Mononuclear cell (primary cell): ENCODE data around the gene NCBP2L. TPM values are rescaled to one million over a fixed set of nuclear protein-coding genes. Genes with fewer than 3 reads are reported as not detected.

Experiments
- H3K27me3 ChIP-seq: 2 replicates; pipeline ENCODE4 v1.6.0; 2011; ENCODE audit warnings: low read length, control low read depth; ENCODE audit not compliant: insufficient read depth
- H3K4me1 ChIP-seq: 2 replicates; pipeline ENCODE4 v1.5.1; 2011; ENCODE audit warnings: mild to moderate bottlenecking, low read length, control low read depth; ENCODE audit not compliant: insufficient read depth
- H3K4me3 ChIP-seq: 2 replicates; pipeline ENCODE4 v1.5.1; 2011; ENCODE audit warnings: mild to moderate bottlenecking, low read length, moderate library complexity
- H3K9me3 ChIP-seq: 2 replicates; pipeline ENCODE4 v1.5.1; 2011; ENCODE audit warnings: low read depth, mild to moderate bottlenecking, control low read depth, low read length
- total RNA-seq: library from RNA; depleted of rRNA; stranded (reverse); fragments of >200 nt; gene quantifications from one replicate; pipeline ENCODE4 v1.2.3, GENCODE V29; 2012

The NCBP2L gene
- total RNA-seq, 1 donor: 0.21 TPM

DNA sequence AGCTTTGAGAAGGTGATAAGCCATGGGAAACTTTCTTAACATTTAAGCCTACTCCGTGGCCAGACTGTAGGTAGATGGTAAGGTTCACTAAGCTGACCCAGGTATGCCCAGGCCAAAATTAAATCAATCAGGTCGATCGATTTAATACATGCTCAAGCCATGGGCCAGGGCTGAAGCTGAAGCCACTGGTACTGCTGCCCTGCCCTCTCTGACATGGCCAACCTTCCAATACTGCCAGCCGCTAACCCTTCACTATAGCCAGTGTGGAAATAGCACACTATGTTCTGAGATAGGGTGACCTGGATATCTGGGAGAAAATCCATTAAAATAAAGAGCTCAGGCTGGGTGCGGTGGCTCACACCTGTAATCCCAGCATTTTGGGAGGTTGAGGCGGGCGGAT is 33.5 kb upstream of the NCBP2L start:
- Histone ChIP-seq H3K4me3 (no peak overlapping the region), H3K9me3 (no peaks in the 10 kb centered on the region), H3K27me3 (no peaks in the 10 kb centered on the region), H3K4me1 (peaks cover 22% of the 10 kb centered on the region)

DNA sequence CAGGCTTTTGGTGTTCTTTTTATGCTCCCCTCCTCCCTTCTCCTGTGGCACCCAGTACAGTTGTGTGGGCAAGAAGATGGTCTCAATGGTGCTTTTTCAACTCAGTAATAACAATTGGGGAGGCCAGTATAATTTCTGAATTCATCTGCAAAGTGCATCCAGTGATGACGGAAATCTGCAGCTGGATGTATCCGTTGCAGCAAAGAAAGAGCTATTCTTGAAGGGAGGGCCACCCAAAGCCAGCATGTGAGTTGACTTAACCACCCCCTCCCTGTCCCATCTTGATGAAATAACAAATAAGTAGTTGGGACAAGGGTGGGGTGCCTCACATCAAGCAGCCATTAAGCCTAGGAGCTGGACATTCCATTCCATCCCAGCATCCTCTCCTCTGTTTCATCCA is 32.7 kb upstream of the NCBP2L start:
- Histone ChIP-seq H3K27me3 (no peaks in the 10 kb centered on the region), H3K4me3 (no peak overlapping the region), H3K9me3 (no peaks in the 10 kb centered on the region), H3K4me1 (peaks cover 22% of the 10 kb centered on the region)

DNA sequence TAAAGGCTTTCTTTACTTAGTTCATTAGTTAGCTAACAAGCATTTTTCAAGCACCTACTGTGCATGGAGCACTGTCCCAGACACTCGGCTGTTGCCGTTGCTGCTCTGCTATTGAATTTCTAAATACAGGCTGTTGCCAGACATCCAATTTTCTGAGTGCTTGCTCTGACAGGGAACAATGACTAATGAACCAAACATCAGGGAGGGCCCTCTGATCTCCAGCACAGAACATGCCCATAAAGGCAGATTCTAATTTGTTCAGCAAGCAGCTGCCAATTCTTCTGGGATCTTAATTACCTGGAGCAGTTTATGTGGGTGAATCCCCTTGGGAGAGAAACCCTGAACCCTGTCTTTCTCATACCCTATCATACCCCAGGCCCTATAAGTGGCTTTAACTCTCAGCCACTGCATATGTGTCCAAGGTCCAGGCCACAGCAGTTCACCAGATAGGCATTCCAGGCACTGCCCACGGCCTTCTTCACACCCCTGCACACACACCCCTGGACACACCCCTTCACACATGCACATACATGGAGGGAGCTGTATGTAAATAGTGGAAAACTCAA is 29.9 kb upstream of the NCBP2L start:
- no peaks in the 10 kb centered on the region for H3K27me3 ChIP-seq
- H3K4me1 ChIP-seq: peaks cover 5% of the 10 kb centered on the region
- no peak overlapping the region for H3K4me3 ChIP-seq
- H3K9me3 ChIP-seq: no peaks in the 10 kb centered on the region

DNA sequence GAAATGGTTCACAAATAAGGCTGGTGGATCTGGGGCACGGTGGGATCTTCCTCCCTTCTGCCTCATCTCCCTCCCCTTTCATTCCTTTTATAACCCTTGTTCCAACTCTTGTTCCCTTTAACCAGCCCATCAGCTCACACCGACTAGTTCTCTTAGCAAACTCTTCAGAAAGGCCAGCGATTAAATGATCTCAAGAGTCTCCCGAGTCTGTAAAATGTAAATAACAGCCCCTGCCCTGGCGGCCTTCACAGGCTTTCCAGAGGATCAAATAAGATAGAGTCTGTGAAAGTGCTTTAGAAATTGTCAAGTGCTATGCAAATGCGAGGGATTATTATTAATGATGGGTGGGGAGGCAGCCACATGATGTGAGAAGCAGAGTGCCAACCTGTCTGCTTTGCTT is 29.0 kb upstream of the NCBP2L start:
- peaks cover 6% of the 10 kb centered on the region for H3K4me1 ChIP-seq
- H3K27me3 ChIP-seq: no peaks in the 10 kb centered on the region
- H3K9me3 ChIP-seq: no peaks in the 10 kb centered on the region
- H3K4me3 ChIP-seq: no peak overlapping the region

DNA sequence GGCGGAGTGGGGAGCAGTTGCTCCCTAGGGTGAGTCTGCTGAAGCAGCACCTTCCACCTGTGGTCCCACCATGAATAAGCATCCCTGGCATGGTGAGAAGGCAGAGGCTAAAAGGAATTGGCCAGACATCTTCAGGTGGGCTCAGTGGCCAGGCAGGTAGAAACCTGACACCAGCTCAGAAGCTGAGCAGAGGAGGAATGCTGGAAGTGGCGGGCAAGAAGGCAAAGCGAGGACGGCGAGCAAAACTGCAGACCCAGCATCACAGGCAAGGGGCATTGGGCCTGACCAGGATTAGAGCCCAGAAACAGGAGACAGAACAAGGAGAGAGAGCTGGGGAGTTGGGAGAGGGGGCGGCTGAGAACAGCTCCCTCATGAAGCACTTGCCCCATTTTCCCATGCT is 27.3 kb upstream of the NCBP2L start:
- H3K4me3 ChIP-seq: no peak overlapping the region
- no peaks in the 10 kb centered on the region for H3K9me3 ChIP-seq
- H3K27me3 ChIP-seq: no peaks in the 10 kb centered on the region
- peaks cover 8% of the 10 kb centered on the region for H3K4me1 ChIP-seq

DNA sequence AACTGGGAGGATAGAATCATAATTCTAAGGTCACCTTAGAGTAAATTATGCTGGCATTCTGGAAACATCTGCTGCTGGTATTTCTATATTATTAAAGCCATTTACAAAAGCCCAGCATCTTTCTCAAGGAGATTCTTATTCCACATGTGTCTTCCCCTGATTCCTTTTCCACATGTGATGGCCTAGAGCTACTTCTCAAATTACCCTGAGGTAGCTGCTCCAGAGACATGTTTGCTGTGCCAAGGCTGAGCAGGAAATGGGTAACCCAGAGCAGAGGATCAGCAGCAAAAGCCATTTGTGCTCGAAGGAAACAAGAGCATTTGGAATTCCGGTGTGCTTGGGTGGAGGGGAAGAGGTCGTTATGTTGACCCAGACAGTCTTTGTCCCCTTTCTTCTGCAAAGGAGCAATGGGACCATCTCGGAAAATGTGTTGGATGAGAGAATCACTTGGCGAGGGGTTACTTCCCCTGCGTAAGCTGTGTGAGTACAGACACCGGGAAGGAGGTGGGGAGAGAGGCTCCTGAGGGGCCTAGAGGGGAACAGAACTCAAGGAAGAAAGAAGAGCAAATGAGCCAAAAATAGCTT is 26.6 kb upstream of the NCBP2L start:
- no peaks in the 10 kb centered on the region for H3K27me3 ChIP-seq
- no peak overlapping the region for H3K4me3 ChIP-seq
- no peaks in the 10 kb centered on the region for H3K9me3 ChIP-seq
- peaks cover 8% of the 10 kb centered on the region for H3K4me1 ChIP-seq

DNA sequence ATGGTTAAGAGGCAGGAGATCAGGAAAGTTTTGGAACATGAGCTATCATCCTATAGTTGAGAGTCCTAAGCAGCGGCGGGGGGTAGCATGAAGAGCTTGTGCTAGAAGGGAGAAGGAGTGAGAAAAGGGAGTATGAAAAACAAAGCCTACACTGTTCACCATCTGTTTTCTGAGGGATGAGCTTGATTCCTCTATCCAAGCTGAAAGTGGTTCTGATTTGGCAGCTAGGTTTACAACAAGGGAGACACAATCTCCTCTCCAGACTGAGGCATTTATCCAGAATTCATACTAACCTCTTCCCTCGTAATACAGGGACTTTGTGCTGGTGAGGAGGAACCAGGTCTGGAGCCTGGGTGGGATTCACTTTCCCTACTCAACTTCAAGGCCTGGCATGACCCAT is 25.5 kb upstream of the NCBP2L start:
- no peaks in the 10 kb centered on the region for H3K27me3 ChIP-seq
- H3K4me1 ChIP-seq: peaks cover 8% of the 10 kb centered on the region
- H3K9me3 ChIP-seq: no peaks in the 10 kb centered on the region
- H3K4me3 ChIP-seq: no peak overlapping the region

DNA sequence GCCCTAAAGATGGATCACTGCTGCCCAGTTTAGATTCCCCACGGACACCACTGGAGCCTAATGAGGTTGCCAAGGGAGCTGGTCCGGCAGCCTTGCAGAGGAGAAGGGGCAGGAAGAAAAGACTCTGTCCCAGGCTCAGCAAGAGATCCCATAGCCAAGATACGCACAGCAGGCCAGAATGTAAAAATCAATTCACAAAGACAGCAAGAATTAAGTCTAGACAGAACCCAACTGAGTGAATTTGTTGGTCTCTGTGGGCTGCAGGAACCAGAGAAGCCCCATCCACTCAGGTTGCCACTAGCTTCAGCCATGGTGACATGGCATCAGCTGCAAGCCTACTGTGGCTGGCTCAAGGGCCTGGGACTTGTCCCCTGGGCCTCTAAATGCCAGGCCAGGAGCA is 24.8 kb upstream of the NCBP2L start:
- H3K27me3 ChIP-seq: no peaks in the 10 kb centered on the region
- H3K4me3 ChIP-seq: no peak overlapping the region
- peaks cover 8% of the 10 kb centered on the region for H3K4me1 ChIP-seq
- no peaks in the 10 kb centered on the region for H3K9me3 ChIP-seq

DNA sequence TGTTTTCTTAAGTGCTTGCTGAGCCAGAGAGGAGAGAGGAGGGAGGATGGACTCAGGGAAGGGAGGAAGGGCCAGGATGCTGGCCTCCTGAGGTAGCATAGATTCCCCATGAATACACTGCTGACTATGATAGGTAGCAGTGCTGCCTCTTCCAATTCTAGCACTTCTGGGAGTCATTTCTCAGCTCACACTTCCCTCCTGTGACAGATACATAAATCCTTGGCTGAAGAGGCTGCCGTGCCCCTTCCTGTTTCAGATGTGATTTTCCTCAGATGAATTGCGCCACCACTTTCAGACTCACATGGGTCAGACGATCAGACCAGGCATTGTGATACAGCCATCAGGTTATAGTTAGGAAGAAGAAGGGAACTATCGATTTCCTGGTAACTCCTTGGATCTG is 24.3 kb upstream of the NCBP2L start:
- no peak overlapping the region for H3K4me3 ChIP-seq
- H3K27me3 ChIP-seq: no peaks in the 10 kb centered on the region
- no peaks in the 10 kb centered on the region for H3K9me3 ChIP-seq
- H3K4me1 ChIP-seq: peaks cover 8% of the 10 kb centered on the region

DNA sequence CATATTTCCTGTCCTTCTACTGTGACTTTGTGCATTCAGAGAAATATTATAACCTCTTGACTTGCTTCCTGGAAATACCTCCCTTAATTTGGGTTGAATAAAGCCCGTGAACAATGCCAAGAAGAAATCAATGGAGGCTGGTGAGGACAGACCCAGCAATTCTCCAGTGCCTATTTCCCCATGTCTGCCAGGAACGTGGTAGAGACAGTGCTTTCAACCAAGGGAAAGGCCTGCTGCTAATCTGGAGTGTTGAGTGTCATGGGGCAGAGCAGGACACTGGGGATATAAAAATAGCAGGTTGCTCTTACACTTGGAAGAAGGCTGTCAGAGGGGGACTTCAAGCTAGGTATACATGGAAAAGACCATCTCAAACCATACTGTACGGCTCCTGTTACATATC is 21.8 kb upstream of the NCBP2L start:
- Histone ChIP-seq H3K4me3 (no peak overlapping the region), H3K27me3 (no peaks in the 10 kb centered on the region), H3K9me3 (no peaks in the 10 kb centered on the region), H3K4me1 (peaks cover 8% of the 10 kb centered on the region)

DNA sequence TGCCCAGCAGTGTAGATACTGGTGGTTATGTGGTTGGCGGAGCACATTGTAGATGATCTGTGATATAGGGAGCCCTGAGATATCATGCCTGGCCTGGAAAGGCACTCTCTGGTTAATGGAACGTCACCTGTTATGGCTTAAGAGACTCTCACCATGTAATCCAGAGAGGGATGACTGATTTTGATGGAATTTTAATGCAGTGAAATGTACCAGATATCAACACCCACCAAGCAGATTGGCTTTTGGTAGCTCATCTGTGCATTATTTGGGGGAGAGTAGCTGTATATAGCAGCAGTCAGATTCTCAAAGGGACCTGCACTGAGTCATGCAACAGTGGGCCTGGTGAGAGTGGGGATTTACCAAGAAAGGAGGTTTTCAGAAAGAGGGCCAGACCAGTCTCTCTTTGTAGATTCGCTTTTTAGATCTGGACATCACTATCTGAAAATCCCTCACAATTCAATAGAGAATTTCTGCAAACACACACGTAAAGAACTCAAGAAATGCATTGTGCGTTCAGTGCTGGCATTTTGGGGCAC is 19.2 kb upstream of the NCBP2L start:
- no peaks in the 10 kb centered on the region for H3K9me3 ChIP-seq
- H3K27me3 ChIP-seq: no peaks in the 10 kb centered on the region
- H3K4me3 ChIP-seq: no peak overlapping the region
- H3K4me1 ChIP-seq: peaks cover 4% of the 10 kb centered on the region

DNA sequence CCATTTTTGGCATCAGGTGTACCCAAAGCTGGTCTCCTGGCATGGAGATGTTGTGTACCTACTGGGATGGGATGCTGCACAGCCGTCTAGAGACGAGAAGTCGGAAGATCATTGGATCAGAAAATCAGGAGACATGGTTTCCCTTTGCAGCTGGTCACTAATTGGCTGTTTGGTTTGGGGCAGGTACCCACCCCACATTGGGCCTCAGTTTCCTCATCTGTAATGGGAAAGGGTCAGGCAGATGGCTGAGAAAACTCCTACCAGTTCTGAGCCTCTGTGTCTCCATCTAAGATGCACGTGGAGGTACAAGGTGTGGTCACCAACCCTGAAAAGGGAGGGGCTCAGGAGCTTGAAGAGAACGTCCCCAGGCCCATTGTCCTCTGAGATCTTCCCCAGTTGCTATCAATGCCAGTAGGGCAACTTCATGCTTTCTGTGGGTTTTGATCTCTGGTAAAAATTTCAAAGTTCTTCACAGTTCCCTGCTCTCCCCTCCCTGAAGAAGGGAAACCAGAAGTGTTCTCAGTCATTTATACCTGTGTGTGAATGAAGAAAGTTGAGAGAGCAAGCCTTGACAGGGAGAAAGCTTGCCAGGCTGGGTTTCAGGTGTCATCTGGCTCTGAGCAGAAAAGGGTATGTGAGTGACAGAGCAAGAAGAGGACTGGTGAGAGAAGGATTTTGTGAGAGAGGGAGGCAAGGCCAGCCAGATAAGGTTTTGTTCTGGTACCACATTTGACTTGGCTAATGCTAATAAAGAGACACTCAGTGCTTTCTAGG is 17.0 kb upstream of the NCBP2L start:
- Histone ChIP-seq H3K4me1 (no peaks in the 10 kb centered on the region), H3K27me3 (no peaks in the 10 kb centered on the region), H3K4me3 (no peak overlapping the region), H3K9me3 (no peaks in the 10 kb centered on the region)

DNA sequence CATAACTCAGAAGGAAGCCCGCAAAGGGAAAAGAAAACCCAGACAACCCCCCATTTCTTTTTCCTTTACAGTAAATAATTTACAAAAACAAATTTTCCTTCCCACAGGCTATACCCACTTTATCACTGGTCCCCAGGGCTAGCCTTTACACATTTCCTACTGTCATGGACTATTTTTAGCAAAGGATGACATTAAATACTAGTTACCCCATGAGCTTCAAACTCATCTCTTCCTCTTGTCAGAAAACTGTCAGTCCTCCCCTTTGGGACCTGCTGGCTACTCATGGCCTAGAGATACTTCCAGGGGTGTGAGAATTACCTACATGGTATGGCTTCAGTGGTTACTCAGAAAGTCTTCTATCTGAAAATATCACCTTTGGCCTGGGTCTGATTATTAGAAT is 13.9 kb upstream of the NCBP2L start:
- Histone ChIP-seq H3K4me1 (no peaks in the 10 kb centered on the region), H3K27me3 (no peaks in the 10 kb centered on the region), H3K9me3 (no peaks in the 10 kb centered on the region), H3K4me3 (no peak overlapping the region)

DNA sequence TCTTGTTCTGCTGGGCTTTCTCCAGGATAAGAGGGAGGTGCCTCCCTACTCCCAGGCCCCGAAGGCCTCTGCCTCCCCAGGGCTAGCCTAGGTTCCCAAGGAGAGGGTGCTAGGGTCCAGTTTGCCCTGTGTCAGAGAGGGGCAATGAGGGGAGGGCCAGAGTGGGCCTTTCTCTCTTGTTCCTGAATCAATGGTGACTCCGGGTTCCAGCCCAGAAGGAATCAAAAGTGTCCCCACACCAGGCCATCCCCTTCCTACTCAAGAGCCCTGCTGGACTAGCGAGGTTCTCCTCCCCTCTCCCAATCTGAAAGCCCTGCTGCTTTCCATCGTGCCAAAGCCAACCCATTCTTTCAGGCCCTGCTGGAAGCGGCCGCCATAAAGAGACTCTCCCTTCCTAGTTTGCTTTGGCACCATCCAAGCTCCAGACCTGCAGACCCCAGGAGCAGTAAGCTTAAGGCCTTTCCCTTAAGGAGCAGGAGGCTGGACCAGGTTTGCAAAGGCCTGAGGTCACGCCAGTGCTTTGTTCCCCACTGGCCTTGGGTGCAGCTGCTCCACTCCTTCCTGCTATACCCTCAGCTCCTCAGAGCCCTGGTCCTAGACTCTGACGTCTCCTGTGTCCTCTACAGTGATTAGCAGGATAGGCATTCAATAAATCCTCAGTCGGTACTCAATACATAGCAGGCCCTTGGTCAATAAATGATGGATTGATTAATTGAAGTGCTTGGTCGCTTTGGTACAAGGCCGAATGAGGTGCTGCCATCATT is 12.5 kb upstream of the NCBP2L start:
- Histone ChIP-seq H3K27me3 (no peaks in the 10 kb centered on the region), H3K4me3 (no peak overlapping the region), H3K9me3 (no peaks in the 10 kb centered on the region), H3K4me1 (no peaks in the 10 kb centered on the region)

DNA sequence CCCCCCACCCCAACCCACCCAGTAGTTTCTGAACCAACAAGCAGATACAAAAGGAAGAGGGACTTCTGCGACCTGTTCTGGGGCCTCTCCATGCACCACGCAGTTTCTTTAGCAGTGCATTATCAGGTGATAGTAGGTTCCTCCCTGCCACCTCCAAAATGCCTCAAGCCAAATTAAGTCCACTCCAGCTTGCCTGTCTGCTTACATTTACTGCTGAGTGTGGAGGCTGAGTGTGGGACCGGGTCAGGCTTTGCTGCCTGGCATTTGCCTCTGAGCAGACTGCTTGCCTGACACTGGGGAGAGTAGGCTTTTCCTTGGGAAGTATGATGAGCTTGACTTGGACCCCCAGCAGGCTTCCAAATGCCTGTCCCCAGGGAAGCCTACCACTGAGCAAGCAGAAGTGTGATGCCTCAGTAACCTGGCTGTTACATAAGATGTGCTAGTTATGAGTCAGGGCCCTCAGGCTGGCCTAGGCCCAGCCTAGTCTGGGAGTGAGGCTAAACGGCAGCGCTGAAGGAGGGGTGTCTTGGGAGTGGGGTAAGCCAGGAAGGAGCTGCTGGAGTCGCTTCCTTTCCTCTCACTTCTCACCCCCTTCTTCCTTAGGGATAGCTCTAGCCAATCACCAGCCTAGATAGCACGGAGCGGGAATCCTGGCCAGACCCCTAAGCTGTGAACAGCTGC is 10.9 kb upstream of the NCBP2L start:
- H3K4me3 ChIP-seq: no peak overlapping the region
- H3K4me1 ChIP-seq: no peaks in the 10 kb centered on the region
- no peaks in the 10 kb centered on the region for H3K9me3 ChIP-seq
- no peaks in the 10 kb centered on the region for H3K27me3 ChIP-seq
